Activated CD8-positive, alpha-beta memory T cell treated with anti-CD3 and anti-CD28 coated beads for 1 hour (primary cell): ENCODE measurements around the gene ATF4.
A peak's percentile ranks its signal among the peaks of the same experiment; 100 is the strongest.

ENCODE experiments used
- DNase-seq, 2 donors: peaks; one replicate each; pipeline ENCODE4 v3.0.0-alpha.2; 2020; ENCODE audit warnings: low read depth in 1 of 2; ENCODE audit errors: extremely low read depth in 1 of 2

ATF4 gene

GRCh38 chr22:39520226-39521105, at the start of gene ATF4:
Gene ATF4 (plus strand): TSS chr22:39520562. CDS start chr22:39521446, 884 bp downstream.
- DNase-seq, result peak; percentile 90 to 91

GRCh38 chr22:39471381-39472141, 48.8 kb upstream of the ATF4 start:
- DNase-seq, result no peak

- no peak for DNase-seq
Measured at GRCh38 chr22:39472570-39473556, 47.5 kb upstream of the ATF4 start.

GRCh38 chr22:39473851-39474250, 46.5 kb upstream of the ATF4 start:
- no peak for DNase-seq

- DNase-seq, result no peak
Measured at GRCh38 chr22:39474351-39475111, 45.8 kb upstream of the ATF4 start.

GRCh38 chr22:39475337-39475736, 45.0 kb upstream of the ATF4 start:
- no peak for DNase-seq

- DNase-seq, result no peak
Measured at GRCh38 chr22:39475902-39476301, 44.5 kb upstream of the ATF4 start.

- DNase-seq, result no peak
Measured at GRCh38 chr22:39476664-39477063, 43.7 kb upstream of the ATF4 start.

- no peak for DNase-seq
Measured at GRCh38 chr22:39477542-39477941, 42.8 kb upstream of the ATF4 start.

- no peak for DNase-seq
Measured at GRCh38 chr22:39478441-39478850, 41.9 kb upstream of the ATF4 start.

GRCh38 chr22:39479254-39479653, 41.1 kb upstream of the ATF4 start:
- no peak for DNase-seq

GRCh38 chr22:39480557-39480956, 39.8 kb upstream of the ATF4 start:
- no peak for DNase-seq

GRCh38 chr22:39481054-39481453, 39.3 kb upstream of the ATF4 start:
- DNase-seq, result no peak

GRCh38 chr22:39481595-39481994, 38.8 kb upstream of the ATF4 start:
- DNase-seq, result no peak

GRCh38 chr22:39482768-39483167, 37.6 kb upstream of the ATF4 start:
- DNase-seq, result no peak

- no peak for DNase-seq
Measured at GRCh38 chr22:39486951-39487825, 33.2 kb upstream of the ATF4 start.

- DNase-seq, result no peak
Measured at GRCh38 chr22:39487826-39488520, 32.4 kb upstream of the ATF4 start.

- no peak for DNase-seq
Measured at GRCh38 chr22:39488563-39489083, 31.7 kb upstream of the ATF4 start.
